ENCODE measurements around the gene HCLS1.

Gene HCLS1

DNA sequence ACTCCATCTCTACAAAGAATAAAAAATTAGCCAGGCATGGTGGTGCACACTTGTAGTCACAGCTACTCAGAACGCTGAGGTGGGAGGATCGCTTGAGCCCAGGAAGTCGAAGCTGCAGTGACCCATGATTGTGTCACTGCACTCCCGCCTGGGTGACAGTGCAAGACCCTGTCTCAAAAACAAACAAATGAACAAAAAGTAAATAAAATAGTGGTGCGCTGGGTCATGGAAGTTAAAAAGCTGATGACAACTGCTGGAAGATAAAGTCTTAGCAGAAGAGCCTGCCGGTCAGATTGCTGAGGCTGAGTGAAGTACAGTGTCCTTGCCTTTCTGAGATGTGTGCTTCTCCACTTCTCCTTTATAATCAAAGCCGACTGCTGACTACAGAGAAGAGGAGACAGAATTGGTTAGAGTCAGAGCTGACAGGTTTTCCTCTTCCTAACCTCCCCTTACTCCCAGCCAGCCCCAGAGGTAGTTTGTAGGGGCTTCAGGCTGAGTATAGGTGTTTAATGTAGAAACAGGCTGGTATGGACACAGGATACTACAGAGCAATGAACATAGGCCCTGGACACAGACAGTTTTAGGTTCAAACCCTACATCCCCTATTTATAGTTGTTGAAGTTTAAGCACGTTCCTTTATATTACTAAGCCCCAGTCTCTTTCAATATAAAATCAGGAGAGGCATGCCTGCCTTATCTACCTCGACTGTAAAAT is 17.9 kb downstream of the HCLS1 start:
- Histone ChIP-seq H3K27ac (ENCODE audit: extremely low read depth, low read depth, low read length) (no peak overlapping the region), H3K4me3 (ENCODE audit: low read depth, low read length) (no peak overlapping the region), H3K36me3 (ENCODE audit: control insufficient read depth in 2 of 2, insufficient read depth in 1 of 2, low read length in 2 of 2) (no peaks in the 10 kb centered on the region), H3K4me1 (ENCODE audit: control insufficient read depth, insufficient read depth, low read length) (peaks cover 3% of the 10 kb centered on the region; the same call in 1 of the 2 replicates), H3K9me3 (ENCODE audit: control insufficient read depth, insufficient read depth, low read depth, low read length) (no peaks in the 10 kb centered on the region)
- CTCF ChIA-PET = no interaction called here
- POLR2A ChIA-PET = no interaction called here
- TF ChIP-seq BCL11A (tag by site-specific recombination; IDR thresholded peaks at IDR 0.05; ENCODE audit: low read depth) (no peak), ZNF341 (tag by site-specific recombination; IDR thresholded peaks at IDR 0.05; ENCODE audit: low read depth) (no peak), ZNF239 (tag by site-specific recombination; IDR thresholded peaks at IDR 0.05) (no peak), ZSCAN30 (tag by site-specific recombination; IDR thresholded peaks at IDR 0.05) (no peak), ZNF76 (tag by site-specific recombination; IDR thresholded peaks at IDR 0.05; ENCODE audit: borderline replicate concordance, low read depth) (no peak), ZBTB20 (tag by site-specific recombination; IDR thresholded peaks at IDR 0.05) (no peak), ZNF701 (tag by site-specific recombination; IDR thresholded peaks at IDR 0.05) (no peak), ZNF174 (tag by site-specific recombination; IDR thresholded peaks at IDR 0.05) (no peak), ZNF747 (tag by site-specific recombination; IDR thresholded peaks at IDR 0.05) (no peak)
- TF ChIP-seq, protein P1, sequence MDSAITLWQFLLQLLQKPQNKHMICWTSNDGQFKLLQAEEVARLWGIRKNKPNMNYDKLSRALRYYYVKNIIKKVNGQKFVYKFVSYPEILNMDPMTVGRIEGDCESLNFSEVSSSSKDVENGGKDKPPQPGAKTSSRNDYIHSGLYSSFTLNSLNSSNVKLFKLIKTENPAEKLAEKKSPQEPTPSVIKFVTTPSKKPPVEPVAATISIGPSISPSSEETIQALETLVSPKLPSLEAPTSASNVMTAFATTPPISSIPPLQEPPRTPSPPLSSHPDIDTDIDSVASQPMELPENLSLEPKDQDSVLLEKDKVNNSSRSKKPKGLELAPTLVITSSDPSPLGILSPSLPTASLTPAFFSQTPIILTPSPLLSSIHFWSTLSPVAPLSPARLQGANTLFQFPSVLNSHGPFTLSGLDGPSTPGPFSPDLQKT (IDR thresholded peaks at IDR 0.05; ENCODE audit: borderline replicate concordance, low read depth, low read length) = no peak
- TF ChIP-seq, protein P2, sequence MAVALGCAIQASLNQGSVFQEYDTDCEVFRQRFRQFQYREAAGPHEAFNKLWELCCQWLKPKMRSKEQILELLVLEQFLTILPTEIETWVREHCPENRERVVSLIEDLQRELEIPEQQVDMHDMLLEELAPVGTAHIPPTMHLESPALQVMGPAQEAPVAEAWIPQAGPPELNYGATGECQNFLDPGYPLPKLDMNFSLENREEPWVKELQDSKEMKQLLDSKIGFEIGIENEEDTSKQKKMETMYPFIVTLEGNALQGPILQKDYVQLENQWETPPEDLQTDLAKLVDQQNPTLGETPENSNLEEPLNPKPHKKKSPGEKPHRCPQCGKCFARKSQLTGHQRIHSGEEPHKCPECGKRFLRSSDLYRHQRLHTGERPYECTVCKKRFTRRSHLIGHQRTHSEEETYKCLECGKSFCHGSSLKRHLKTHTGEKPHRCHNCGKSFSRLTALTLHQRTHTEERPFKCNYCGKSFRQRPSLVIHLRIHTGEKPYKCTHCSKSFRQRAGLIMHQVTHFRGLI (tag by site-specific recombination; IDR thresholded peaks at IDR 0.05) = no peak

DNA sequence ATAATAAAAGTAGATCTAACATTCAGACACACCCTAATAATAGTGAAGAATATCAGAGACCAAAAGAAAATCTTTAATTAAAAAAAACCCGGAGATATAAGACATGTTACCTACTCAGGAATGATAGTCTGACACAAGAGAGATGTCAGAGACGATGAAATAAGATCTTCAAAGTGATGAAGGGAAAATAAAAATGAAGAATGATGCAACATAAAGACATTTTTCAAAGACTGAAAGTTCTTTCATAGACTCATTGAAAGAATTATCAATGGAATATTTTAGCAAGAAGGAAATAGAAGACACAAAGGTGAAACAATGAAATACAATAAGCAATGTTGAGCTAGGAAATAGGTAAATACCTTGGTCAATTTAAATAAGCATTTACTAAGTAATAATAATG is 19.6 kb downstream of the HCLS1 start:
- no peaks in the 10 kb centered on the region for H3K36me3 ChIP-seq (ENCODE audit: control insufficient read depth in 2 of 2, insufficient read depth in 1 of 2, low read length in 2 of 2)
- POLR2A ChIA-PET = no interaction called here
- no peak overlapping the region for H3K27ac ChIP-seq (ENCODE audit: extremely low read depth, low read depth, low read length)
- no peak overlapping the region for H3K4me3 ChIP-seq (ENCODE audit: low read depth, low read length)
- no peak for TF ChIP-seq ZNF664 (tag by site-specific recombination; IDR thresholded peaks at IDR 0.05)
- TF ChIP-seq KLF1 (tag by site-specific recombination; IDR thresholded peaks at IDR 0.05) = no peak
- no peak for TF ChIP-seq ZBTB21 (tag by site-specific recombination; IDR thresholded peaks at IDR 0.05)
- TF ChIP-seq ZNF768 (tag by site-specific recombination; IDR thresholded peaks at IDR 0.05) = no peak
- no peak for TF ChIP-seq ZNF239 (tag by site-specific recombination; IDR thresholded peaks at IDR 0.05)
- no peak for TF ChIP-seq ZNF560 (tag by site-specific recombination; IDR thresholded peaks at IDR 0.05; ENCODE audit: borderline replicate concordance)
- TF ChIP-seq, protein P3, sequence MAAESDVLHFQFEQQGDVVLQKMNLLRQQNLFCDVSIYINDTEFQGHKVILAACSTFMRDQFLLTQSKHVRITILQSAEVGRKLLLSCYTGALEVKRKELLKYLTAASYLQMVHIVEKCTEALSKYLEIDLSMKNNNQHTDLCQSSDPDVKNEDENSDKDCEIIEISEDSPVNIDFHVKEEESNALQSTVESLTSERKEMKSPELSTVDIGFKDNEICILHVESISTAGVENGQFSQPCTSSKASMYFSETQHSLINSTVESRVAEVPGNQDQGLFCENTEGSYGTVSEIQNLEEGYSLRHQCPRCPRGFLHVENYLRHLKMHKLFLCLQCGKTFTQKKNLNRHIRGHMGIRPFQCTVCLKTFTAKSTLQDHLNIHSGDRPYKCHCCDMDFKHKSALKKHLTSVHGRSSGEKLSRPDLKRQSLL (tag by site-specific recombination; IDR thresholded peaks at IDR 0.05) = no peak
- TF ChIP-seq SALL2 (tag by site-specific recombination; IDR thresholded peaks at IDR 0.05; ENCODE audit: borderline replicate concordance) = no peak
- TF ChIP-seq, protein P4, sequence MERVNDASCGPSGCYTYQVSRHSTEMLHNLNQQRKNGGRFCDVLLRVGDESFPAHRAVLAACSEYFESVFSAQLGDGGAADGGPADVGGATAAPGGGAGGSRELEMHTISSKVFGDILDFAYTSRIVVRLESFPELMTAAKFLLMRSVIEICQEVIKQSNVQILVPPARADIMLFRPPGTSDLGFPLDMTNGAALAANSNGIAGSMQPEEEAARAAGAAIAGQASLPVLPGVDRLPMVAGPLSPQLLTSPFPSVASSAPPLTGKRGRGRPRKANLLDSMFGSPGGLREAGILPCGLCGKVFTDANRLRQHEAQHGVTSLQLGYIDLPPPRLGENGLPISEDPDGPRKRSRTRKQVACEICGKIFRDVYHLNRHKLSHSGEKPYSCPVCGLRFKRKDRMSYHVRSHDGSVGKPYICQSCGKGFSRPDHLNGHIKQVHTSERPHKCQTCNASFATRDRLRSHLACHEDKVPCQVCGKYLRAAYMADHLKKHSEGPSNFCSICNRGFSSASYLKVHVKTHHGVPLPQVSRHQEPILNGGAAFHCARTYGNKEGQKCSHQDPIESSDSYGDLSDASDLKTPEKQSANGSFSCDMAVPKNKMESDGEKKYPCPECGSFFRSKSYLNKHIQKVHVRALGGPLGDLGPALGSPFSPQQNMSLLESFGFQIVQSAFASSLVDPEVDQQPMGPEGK (tag by site-specific recombination; IDR thresholded peaks at IDR 0.05) = no peak
- no peak for TF ChIP-seq ZBTB17 (tag by site-specific recombination; IDR thresholded peaks at IDR 0.05)
- no peak for TF ChIP-seq ZNF624 (tag by site-specific recombination; IDR thresholded peaks at IDR 0.05)
- TF ChIP-seq ZNF48 (tag by site-specific recombination; IDR thresholded peaks at IDR 0.05) = no peak
- TF ChIP-seq EGR2 (tag by site-specific recombination; IDR thresholded peaks at IDR 0.05; ENCODE audit: low read depth) = no peak
- TF ChIP-seq ZNF292 (tag by site-specific recombination; IDR thresholded peaks at IDR 0.05; ENCODE audit: borderline replicate concordance, low read depth) = no peak
- no peak for TF ChIP-seq ZNF184 (tag by site-specific recombination; IDR thresholded peaks at IDR 0.05)
- no peaks in the 10 kb centered on the region for H3K9me3 ChIP-seq (ENCODE audit: control insufficient read depth, insufficient read depth, low read depth, low read length)
- peaks cover 3% of the 10 kb centered on the region; the same call in 1 of the 2 replicates for H3K4me1 ChIP-seq (ENCODE audit: control insufficient read depth, insufficient read depth, low read length)
- CTCF ChIA-PET = interaction anchor here (0.6 kb wide), 1 partner anchor 68 kb away, joined by 3 read pairs; no protein-coding TSS in a partner anchor
